Mammary epithelial cell (primary cell): Measurements from ENCODE around the gene DDC.

Experiments used
- EZH2 ChIP-seq: IDR thresholded peaks from 2 replicates; pipeline ENCODE4 v1.6.1; 2012; ENCODE audit warnings: low read length, inconsistent platforms, borderline replicate concordance
- TF ChIP-seq, protein P1 (sequence below), 2 donors: IDR thresholded peaks in 1 of 2; conservative IDR thresholded peaks in 1 of 2; 2 replicates each; pipeline ENCODE4 v1.5.1; 2011 to 2012; ENCODE audit warnings: inconsistent platforms in 2 of 2, low read length in 2 of 2, mild to moderate bottlenecking in 2 of 2, control low read depth in 1 of 2, low read depth in 1 of 2; ENCODE audit not compliant: insufficient read depth in 1 of 2; ENCODE audit errors: extremely low read depth in 1 of 2

DNA sequence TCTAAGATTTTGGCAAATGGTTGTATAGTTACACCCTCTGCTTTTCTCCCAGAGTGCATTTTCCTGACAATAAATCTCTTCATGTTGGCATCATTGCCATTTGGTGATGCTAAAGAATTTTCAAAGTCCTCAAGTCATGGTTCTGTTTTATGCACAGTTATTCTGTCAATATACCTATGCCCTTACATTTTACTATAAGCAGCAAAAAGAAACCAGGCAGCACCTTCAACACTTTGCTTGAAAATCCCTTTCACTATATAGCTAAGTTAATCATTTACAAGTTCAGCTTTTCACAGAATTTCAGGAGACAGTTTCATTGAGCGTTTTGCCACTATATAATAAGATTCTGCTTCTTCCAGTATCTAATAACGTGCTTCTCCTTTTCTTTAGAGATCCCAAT is 137.7 kb downstream of the DDC start:
- TF ChIP-seq, protein P1, sequence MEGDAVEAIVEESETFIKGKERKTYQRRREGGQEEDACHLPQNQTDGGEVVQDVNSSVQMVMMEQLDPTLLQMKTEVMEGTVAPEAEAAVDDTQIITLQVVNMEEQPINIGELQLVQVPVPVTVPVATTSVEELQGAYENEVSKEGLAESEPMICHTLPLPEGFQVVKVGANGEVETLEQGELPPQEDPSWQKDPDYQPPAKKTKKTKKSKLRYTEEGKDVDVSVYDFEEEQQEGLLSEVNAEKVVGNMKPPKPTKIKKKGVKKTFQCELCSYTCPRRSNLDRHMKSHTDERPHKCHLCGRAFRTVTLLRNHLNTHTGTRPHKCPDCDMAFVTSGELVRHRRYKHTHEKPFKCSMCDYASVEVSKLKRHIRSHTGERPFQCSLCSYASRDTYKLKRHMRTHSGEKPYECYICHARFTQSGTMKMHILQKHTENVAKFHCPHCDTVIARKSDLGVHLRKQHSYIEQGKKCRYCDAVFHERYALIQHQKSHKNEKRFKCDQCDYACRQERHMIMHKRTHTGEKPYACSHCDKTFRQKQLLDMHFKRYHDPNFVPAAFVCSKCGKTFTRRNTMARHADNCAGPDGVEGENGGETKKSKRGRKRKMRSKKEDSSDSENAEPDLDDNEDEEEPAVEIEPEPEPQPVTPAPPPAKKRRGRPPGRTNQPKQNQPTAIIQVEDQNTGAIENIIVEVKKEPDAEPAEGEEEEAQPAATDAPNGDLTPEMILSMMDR (conservative IDR thresholded peaks at IDR 0.05 in 1 of 2, IDR thresholded peaks at IDR 0.05 in 1 of 2; ENCODE audit: extremely low read depth in 1 of 2, insufficient read depth in 1 of 2, low read depth in 1 of 2, low read length in 2 of 2): no peak
- no peak for TF ChIP-seq EZH2
